Measurements from ENCODE around the gene GALNT7.

Gene GALNT7

DNA sequence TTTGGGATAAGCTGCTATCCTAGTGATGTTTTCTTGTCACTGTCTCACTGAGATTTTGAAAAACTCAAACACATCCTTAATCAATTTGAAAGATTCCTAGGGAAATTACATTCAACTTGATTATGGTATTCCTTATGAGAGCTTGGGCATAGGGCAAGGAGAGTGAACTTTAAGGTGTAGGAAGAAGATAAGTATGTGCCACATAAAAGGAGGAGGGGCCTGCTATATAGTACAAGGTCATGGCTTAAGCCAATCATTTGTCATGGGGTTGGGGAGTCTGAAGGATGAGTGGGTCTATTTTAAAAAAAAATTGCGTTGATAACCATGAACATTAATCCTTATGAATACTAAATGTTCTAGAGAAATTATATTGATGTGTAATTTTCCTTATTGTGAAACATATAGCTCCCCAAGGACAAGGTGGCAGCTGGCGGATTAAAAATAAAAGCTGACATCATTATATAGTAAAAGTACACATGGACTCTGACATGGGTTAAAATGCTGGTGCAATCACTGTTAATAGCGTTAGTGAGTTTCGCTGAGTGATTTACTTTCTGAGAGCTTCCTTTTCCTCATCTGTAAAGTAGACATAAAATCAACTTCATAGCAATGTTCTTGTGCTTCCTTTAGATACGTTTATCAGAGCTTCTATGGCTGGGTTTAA, 17.4 kb downstream of the GALNT7 start (continued):
- TF ChIP-seq SP7 (tag by site-specific recombination; IDR thresholded peaks at IDR 0.05) (0 out of 2 replicates have a peak, but pooled peaks have one; percentile 12), KLF10 (tag by site-specific recombination; IDR thresholded peaks at IDR 0.05) (0 out of 2 replicates have a peak, but pooled peaks have one; percentile 52), ZBTB17 (tag by site-specific recombination; IDR thresholded peaks at IDR 0.05) (peak; percentile 30; the same call in 1 of the 2 replicates), ZNF121 (tag by site-specific recombination; IDR thresholded peaks at IDR 0.05) (no peak), ZNF843 (tag by site-specific recombination; IDR thresholded peaks at IDR 0.05) (peak; percentile 47; the same call in 1 of the 2 replicates), ZNF626 (tag by site-specific recombination; IDR thresholded peaks at IDR 0.05) (no peak), ZNF544 (tag by site-specific recombination; IDR thresholded peaks at IDR 0.05) (no peak), RBAK (tag by site-specific recombination; IDR thresholded peaks at IDR 0.05) (no peak), ZBTB21 (tag by site-specific recombination; IDR thresholded peaks at IDR 0.05) (no peak), ZNF747 (tag by site-specific recombination; IDR thresholded peaks at IDR 0.05) (no peak), ZNF629 (tag by site-specific recombination; IDR thresholded peaks at IDR 0.05) (peak; percentile 70), PRDM1 (tag by site-specific recombination; IDR thresholded peaks at IDR 0.05) (no peak), ZNF202 (tag by site-specific recombination; IDR thresholded peaks at IDR 0.05; ENCODE audit: borderline replicate concordance) (no peak), ZNF561 (tag by site-specific recombination; IDR thresholded peaks at IDR 0.05; ENCODE audit: borderline replicate concordance) (no peak)
- TF ChIP-seq, protein P1, sequence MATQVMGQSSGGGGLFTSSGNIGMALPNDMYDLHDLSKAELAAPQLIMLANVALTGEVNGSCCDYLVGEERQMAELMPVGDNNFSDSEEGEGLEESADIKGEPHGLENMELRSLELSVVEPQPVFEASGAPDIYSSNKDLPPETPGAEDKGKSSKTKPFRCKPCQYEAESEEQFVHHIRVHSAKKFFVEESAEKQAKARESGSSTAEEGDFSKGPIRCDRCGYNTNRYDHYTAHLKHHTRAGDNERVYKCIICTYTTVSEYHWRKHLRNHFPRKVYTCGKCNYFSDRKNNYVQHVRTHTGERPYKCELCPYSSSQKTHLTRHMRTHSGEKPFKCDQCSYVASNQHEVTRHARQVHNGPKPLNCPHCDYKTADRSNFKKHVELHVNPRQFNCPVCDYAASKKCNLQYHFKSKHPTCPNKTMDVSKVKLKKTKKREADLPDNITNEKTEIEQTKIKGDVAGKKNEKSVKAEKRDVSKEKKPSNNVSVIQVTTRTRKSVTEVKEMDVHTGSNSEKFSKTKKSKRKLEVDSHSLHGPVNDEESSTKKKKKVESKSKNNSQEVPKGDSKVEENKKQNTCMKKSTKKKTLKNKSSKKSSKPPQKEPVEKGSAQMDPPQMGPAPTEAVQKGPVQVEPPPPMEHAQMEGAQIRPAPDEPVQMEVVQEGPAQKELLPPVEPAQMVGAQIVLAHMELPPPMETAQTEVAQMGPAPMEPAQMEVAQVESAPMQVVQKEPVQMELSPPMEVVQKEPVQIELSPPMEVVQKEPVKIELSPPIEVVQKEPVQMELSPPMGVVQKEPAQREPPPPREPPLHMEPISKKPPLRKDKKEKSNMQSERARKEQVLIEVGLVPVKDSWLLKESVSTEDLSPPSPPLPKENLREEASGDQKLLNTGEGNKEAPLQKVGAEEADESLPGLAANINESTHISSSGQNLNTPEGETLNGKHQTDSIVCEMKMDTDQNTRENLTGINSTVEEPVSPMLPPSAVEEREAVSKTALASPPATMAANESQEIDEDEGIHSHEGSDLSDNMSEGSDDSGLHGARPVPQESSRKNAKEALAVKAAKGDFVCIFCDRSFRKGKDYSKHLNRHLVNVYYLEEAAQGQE (tag by site-specific recombination; IDR thresholded peaks at IDR 0.05), result no peak
- TF ChIP-seq, protein P2, sequence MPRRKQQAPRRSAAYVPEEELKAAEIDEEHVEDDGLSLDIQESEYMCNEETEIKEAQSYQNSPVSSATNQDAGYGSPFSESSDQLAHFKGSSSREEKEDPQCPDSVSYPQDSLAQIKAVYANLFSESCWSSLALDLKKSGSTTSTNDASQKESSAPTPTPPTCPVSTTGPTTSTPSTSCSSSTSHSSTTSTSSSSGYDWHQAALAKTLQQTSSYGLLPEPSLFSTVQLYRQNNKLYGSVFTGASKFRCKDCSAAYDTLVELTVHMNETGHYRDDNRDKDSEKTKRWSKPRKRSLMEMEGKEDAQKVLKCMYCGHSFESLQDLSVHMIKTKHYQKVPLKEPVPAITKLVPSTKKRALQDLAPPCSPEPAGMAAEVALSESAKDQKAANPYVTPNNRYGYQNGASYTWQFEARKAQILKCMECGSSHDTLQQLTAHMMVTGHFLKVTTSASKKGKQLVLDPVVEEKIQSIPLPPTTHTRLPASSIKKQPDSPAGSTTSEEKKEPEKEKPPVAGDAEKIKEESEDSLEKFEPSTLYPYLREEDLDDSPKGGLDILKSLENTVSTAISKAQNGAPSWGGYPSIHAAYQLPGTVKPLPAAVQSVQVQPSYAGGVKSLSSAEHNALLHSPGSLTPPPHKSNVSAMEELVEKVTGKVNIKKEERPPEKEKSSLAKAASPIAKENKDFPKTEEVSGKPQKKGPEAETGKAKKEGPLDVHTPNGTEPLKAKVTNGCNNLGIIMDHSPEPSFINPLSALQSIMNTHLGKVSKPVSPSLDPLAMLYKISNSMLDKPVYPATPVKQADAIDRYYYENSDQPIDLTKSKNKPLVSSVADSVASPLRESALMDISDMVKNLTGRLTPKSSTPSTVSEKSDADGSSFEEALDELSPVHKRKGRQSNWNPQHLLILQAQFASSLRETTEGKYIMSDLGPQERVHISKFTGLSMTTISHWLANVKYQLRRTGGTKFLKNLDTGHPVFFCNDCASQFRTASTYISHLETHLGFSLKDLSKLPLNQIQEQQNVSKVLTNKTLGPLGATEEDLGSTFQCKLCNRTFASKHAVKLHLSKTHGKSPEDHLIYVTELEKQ (tag by site-specific recombination; IDR thresholded peaks at IDR 0.05; ENCODE audit: borderline replicate concordance), result 0 out of 2 replicates have a peak, but pooled peaks have one; percentile 15
- TF ChIP-seq, protein P3, sequence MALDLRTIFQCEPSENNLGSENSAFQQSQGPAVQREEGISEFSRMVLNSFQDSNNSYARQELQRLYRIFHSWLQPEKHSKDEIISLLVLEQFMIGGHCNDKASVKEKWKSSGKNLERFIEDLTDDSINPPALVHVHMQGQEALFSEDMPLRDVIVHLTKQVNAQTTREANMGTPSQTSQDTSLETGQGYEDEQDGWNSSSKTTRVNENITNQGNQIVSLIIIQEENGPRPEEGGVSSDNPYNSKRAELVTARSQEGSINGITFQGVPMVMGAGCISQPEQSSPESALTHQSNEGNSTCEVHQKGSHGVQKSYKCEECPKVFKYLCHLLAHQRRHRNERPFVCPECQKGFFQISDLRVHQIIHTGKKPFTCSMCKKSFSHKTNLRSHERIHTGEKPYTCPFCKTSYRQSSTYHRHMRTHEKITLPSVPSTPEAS (tag by site-specific recombination; IDR thresholded peaks at IDR 0.05), result no peak
- TF ChIP-seq, protein P4, sequence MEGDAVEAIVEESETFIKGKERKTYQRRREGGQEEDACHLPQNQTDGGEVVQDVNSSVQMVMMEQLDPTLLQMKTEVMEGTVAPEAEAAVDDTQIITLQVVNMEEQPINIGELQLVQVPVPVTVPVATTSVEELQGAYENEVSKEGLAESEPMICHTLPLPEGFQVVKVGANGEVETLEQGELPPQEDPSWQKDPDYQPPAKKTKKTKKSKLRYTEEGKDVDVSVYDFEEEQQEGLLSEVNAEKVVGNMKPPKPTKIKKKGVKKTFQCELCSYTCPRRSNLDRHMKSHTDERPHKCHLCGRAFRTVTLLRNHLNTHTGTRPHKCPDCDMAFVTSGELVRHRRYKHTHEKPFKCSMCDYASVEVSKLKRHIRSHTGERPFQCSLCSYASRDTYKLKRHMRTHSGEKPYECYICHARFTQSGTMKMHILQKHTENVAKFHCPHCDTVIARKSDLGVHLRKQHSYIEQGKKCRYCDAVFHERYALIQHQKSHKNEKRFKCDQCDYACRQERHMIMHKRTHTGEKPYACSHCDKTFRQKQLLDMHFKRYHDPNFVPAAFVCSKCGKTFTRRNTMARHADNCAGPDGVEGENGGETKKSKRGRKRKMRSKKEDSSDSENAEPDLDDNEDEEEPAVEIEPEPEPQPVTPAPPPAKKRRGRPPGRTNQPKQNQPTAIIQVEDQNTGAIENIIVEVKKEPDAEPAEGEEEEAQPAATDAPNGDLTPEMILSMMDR (tag by site-specific recombination; IDR thresholded peaks at IDR 0.05), result no peak
- TF ChIP-seq, protein P5, sequence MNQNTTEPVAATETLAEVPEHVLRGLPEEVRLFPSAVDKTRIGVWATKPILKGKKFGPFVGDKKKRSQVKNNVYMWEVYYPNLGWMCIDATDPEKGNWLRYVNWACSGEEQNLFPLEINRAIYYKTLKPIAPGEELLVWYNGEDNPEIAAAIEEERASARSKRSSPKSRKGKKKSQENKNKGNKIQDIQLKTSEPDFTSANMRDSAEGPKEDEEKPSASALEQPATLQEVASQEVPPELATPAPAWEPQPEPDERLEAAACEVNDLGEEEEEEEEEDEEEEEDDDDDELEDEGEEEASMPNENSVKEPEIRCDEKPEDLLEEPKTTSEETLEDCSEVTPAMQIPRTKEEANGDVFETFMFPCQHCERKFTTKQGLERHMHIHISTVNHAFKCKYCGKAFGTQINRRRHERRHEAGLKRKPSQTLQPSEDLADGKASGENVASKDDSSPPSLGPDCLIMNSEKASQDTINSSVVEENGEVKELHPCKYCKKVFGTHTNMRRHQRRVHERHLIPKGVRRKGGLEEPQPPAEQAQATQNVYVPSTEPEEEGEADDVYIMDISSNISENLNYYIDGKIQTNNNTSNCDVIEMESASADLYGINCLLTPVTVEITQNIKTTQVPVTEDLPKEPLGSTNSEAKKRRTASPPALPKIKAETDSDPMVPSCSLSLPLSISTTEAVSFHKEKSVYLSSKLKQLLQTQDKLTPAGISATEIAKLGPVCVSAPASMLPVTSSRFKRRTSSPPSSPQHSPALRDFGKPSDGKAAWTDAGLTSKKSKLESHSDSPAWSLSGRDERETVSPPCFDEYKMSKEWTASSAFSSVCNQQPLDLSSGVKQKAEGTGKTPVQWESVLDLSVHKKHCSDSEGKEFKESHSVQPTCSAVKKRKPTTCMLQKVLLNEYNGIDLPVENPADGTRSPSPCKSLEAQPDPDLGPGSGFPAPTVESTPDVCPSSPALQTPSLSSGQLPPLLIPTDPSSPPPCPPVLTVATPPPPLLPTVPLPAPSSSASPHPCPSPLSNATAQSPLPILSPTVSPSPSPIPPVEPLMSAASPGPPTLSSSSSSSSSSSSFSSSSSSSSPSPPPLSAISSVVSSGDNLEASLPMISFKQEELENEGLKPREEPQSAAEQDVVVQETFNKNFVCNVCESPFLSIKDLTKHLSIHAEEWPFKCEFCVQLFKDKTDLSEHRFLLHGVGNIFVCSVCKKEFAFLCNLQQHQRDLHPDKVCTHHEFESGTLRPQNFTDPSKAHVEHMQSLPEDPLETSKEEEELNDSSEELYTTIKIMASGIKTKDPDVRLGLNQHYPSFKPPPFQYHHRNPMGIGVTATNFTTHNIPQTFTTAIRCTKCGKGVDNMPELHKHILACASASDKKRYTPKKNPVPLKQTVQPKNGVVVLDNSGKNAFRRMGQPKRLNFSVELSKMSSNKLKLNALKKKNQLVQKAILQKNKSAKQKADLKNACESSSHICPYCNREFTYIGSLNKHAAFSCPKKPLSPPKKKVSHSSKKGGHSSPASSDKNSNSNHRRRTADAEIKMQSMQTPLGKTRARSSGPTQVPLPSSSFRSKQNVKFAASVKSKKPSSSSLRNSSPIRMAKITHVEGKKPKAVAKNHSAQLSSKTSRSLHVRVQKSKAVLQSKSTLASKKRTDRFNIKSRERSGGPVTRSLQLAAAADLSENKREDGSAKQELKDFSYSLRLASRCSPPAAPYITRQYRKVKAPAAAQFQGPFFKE (tag by site-specific recombination; IDR thresholded peaks at IDR 0.05; ENCODE audit: borderline replicate concordance), result no peak
- TF ChIP-seq, protein P6, sequence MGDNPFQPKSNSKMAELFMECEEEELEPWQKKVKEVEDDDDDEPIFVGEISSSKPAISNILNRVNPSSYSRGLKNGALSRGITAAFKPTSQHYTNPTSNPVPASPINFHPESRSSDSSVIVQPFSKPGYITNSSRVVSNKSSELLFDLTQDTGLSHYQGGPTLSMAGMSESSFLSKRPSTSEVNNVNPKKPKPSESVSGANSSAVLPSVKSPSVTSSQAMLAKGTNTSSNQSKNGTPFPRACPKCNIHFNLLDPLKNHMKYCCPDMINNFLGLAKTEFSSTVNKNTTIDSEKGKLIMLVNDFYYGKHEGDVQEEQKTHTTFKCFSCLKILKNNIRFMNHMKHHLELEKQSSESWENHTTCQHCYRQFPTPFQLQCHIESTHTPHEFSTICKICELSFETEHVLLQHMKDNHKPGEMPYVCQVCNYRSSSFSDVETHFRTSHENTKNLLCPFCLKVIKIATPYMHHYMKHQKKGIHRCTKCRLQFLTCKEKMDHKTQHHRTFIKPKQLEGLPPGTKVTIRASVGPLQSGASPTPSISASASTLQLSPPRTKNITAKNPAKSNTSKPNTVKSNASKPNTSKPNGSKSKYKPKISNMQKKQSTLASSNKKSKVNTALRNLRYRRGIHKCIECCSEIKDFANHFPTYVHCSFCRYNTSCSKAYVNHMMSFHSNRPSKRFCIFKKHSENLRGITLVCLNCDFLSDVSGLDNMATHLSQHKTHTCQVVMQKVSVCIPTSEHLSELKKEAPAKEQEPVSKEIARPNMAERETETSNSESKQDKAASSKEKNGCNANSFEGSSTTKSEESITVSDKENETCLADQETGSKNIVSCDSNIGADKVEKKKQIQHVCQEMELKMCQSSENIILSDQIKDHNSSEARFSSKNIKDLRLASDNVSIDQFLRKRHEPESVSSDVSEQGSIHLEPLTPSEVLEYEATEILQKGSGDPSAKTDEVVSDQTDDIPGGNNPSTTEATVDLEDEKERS (tag by site-specific recombination; IDR thresholded peaks at IDR 0.05), result no peak
